ENCODE results near the gene STON2.

The STON2 gene

GRCh38 chr14:81329640-81330381 lies 70.3 kb downstream of the STON2 start:
- no peak for DNase-seq

- DNase-seq = no peak
Observed at GRCh38 chr14:81326451-81326850, 73.7 kb downstream of the STON2 start.

- DNase-seq = no peak
Observed at GRCh38 chr14:81324011-81324410, 76.1 kb downstream of the STON2 start.

- DNase-seq = no peak
Observed at GRCh38 chr14:81323093-81323492, 77.0 kb downstream of the STON2 start.

- DNase-seq = no peak
Observed at GRCh38 chr14:81319946-81320345, 80.2 kb downstream of the STON2 start.

- DNase-seq = no peak
Observed at GRCh38 chr14:81319314-81319713, 80.8 kb downstream of the STON2 start.

- no peak for DNase-seq
Observed at GRCh38 chr14:81315341-81315740, 84.8 kb downstream of the STON2 start.

GRCh38 chr14:81314443-81315175 lies 85.5 kb downstream of the STON2 start:
- DNase-seq = no peak

- no peak for DNase-seq
Observed at GRCh38 chr14:81313775-81314429, 86.2 kb downstream of the STON2 start.

- no peak for DNase-seq
Observed at GRCh38 chr14:81313200-81313599, 86.9 kb downstream of the STON2 start.

- DNase-seq = no peak
Observed at GRCh38 chr14:81312289-81312876, 87.7 kb downstream of the STON2 start.

- DNase-seq = no peak
Observed at GRCh38 chr14:81311778-81312177, 88.3 kb downstream of the STON2 start.

- DNase-seq = no peak
Observed at GRCh38 chr14:81311141-81311540, 89.0 kb downstream of the STON2 start.

- DNase-seq = no peak
Observed at GRCh38 chr14:81310606-81311005, 89.5 kb downstream of the STON2 start.

- DNase-seq = no peak
Observed at GRCh38 chr14:81309511-81309910, 90.6 kb downstream of the STON2 start.

GRCh38 chr14:81305743-81306142 lies 94.4 kb downstream of the STON2 start:
- no peak for DNase-seq

- DNase-seq = no peak
Observed at GRCh38 chr14:81305065-81305464, 95.1 kb downstream of the STON2 start.

- DNase-seq = no peak
Observed at GRCh38 chr14:81303258-81303935, 96.7 kb downstream of the STON2 start.

- DNase-seq = no peak
Observed at GRCh38 chr14:81302638-81303037, 97.5 kb downstream of the STON2 start.

- no peak for DNase-seq
Observed at GRCh38 chr14:81301813-81302212, 98.3 kb downstream of the STON2 start.

- no peak for DNase-seq
Observed at GRCh38 chr14:81301371-81301770, 98.8 kb downstream of the STON2 start.

GRCh38 chr14:81298911-81299310 lies 101.2 kb downstream of the STON2 start:
- DNase-seq = no peak

GRCh38 chr14:81298122-81298521 lies 102.0 kb downstream of the STON2 start:
- DNase-seq = no peak

All from central memory CD4-positive, alpha-beta T cell (primary cell).